HG03139 (cell line): Measurements from ENCODE around the gene ADAMTS8.

Experiments
- ATAC-seq: cut with Tn5 transposase; IDR thresholded peaks from one replicate; pipeline ENCODE4 v1.9.1; 2021; ENCODE audit not compliant: unreplicated experiment

Gene ADAMTS8

GRCh38 chr11:130428316-130429119 lies at the start of gene ADAMTS8:
Gene ADAMTS8, minus strand, starts transcription at chr11:130428609. Its CDS starts 323 bp downstream, at chr11:130428286.
- no peak for ATAC-seq

- ATAC-seq, result no peak
Observed at GRCh38 chr11:130477586-130478203, 49.3 kb upstream of the ADAMTS8 start.

- ATAC-seq, result no peak
Observed at GRCh38 chr11:130476922-130477491, 48.6 kb upstream of the ADAMTS8 start.

- ATAC-seq, result no peak
Observed at GRCh38 chr11:130476200-130476921, 48.0 kb upstream of the ADAMTS8 start.

- no peak for ATAC-seq
Observed at GRCh38 chr11:130475426-130476053, 47.1 kb upstream of the ADAMTS8 start.

GRCh38 chr11:130474637-130475400 lies 46.4 kb upstream of the ADAMTS8 start:
- no peak for ATAC-seq

- ATAC-seq, result no peak
Observed at GRCh38 chr11:130473795-130474377, 45.5 kb upstream of the ADAMTS8 start.

GRCh38 chr11:130473056-130473794 lies 44.8 kb upstream of the ADAMTS8 start:
- no peak for ATAC-seq

GRCh38 chr11:130472434-130472961 lies 44.1 kb upstream of the ADAMTS8 start:
- ATAC-seq, result no peak

- ATAC-seq, result no peak
Observed at GRCh38 chr11:130471731-130472433, 43.5 kb upstream of the ADAMTS8 start.

GRCh38 chr11:130470832-130471706 lies 42.7 kb upstream of the ADAMTS8 start:
- ATAC-seq, result no peak

GRCh38 chr11:130469181-130469580 lies 40.8 kb upstream of the ADAMTS8 start:
- ATAC-seq, result no peak

- no peak for ATAC-seq
Observed at GRCh38 chr11:130467116-130467900, 38.9 kb upstream of the ADAMTS8 start.

GRCh38 chr11:130465263-130465662 lies 36.9 kb upstream of the ADAMTS8 start:
- ATAC-seq, result no peak

- no peak for ATAC-seq
Observed at GRCh38 chr11:130464291-130464812, 35.9 kb upstream of the ADAMTS8 start.

GRCh38 chr11:130462931-130463330 lies 34.5 kb upstream of the ADAMTS8 start:
- no peak for ATAC-seq
